ACC112 (cell line): ENCODE measurements around the gene FOXN3.

ENCODE experiments used
- H2AFZ ChIP-seq: fragments of 200-600 bp; sonication (generic); one replicate; pipeline ENCODE4 v1.6.0; 2017; ENCODE audit warnings: antibody characterized with exemption, low read length; ENCODE audit not compliant: unreplicated experiment
- H3K27ac ChIP-seq: fragments of 200-600 bp; sonication (generic); 2 replicates; pipeline ENCODE4 v1.5.1; 2014; ENCODE audit warnings: low read depth, mild to moderate bottlenecking, antibody characterized with exemption, low read length, moderate library complexity
- H3K27me3 ChIP-seq: fragments of 200-600 bp; sonication (generic); 2 replicates; pipeline ENCODE4 v1.6.1; 2014; ENCODE audit warnings: mild to moderate bottlenecking, antibody characterized with exemption, low read length, moderate library complexity, mixed read lengths; ENCODE audit not compliant: insufficient read depth
- H3K36me3 ChIP-seq: fragments of 200-600 bp; sonication (generic); 2 replicates; pipeline ENCODE4 v1.6.1; 2016; ENCODE audit warnings: mild to moderate bottlenecking, antibody characterized with exemption, low read length, moderate library complexity, mixed read lengths; ENCODE audit not compliant: insufficient read depth
- H3K4me1 ChIP-seq: fragments of 200-600 bp; sonication (generic); one replicate; pipeline ENCODE4 v1.6.1; 2016; ENCODE audit warnings: low read length, mixed read lengths; ENCODE audit not compliant: insufficient read depth, unreplicated experiment, control insufficient read depth
- H3K4me3 ChIP-seq: fragments of 200-600 bp; sonication (generic); 2 replicates; pipeline ENCODE4 v1.5.1; 2014; ENCODE audit warnings: mild to moderate bottlenecking, low read depth, low read length
- H3K79me2 ChIP-seq: fragments of 200-600 bp; sonication (generic); one replicate; pipeline ENCODE4 v1.6.0; 2016; ENCODE audit warnings: low read length; ENCODE audit not compliant: control insufficient read depth, unreplicated experiment, insufficient read depth

The FOXN3 gene

GRCh38 chr14:89194376-89194775, 222.7 kb downstream of the FOXN3 start:
- Histone ChIP-seq H2AFZ (no peak overlapping the region), H3K36me3 (peaks cover 4% of the 10 kb centered on the region; the same call in 1 of the 2 replicates)

GRCh38 chr14:89190765-89191513, 226.1 kb downstream of the FOXN3 start:
- Histone ChIP-seq H3K4me3 (no peak overlapping the region), H3K36me3 (peaks cover 4% of the 10 kb centered on the region; the same call in 1 of the 2 replicates), H3K4me1 (peaks cover 11% of the 10 kb centered on the region), H3K27me3 (no peaks in the 10 kb centered on the region), H3K79me2 (no peaks in the 10 kb centered on the region), H2AFZ (no peak overlapping the region), H3K27ac (no peak overlapping the region)

More at GRCh38 chr14:89194376-89194775, 222.7 kb downstream of the FOXN3 start:
- Histone ChIP-seq H3K4me1 (no peaks in the 10 kb centered on the region), H3K4me3 (no peak overlapping the region), H3K27me3 (no peaks in the 10 kb centered on the region), H3K79me2 (no peaks in the 10 kb centered on the region), H3K27ac (no peak overlapping the region)

GRCh38 chr14:89188492-89188891, 228.5 kb downstream of the FOXN3 start:
- Histone ChIP-seq H3K27ac (no peak overlapping the region), H3K27me3 (no peaks in the 10 kb centered on the region), H3K4me3 (no peak overlapping the region), H2AFZ (no peak overlapping the region), H3K4me1 (peaks cover 11% of the 10 kb centered on the region), H3K36me3 (peaks cover 4% of the 10 kb centered on the region; the same call in 1 of the 2 replicates), H3K79me2 (no peaks in the 10 kb centered on the region)

- Histone ChIP-seq H3K79me2 (no peaks in the 10 kb centered on the region), H3K27ac (no peak overlapping the region), H3K4me1 (peaks cover 11% of the 10 kb centered on the region), H3K4me3 (no peak overlapping the region), H2AFZ (no peak overlapping the region), H3K36me3 (peaks cover 4% of the 10 kb centered on the region; the same call in 1 of the 2 replicates), H3K27me3 (no peaks in the 10 kb centered on the region)
Measured at GRCh38 chr14:89187501-89187900, 229.5 kb downstream of the FOXN3 start.

- no peak overlapping the region for H3K27ac ChIP-seq
- H3K4me3 ChIP-seq: no peak overlapping the region
- H3K4me1 ChIP-seq: peaks cover 11% of the 10 kb centered on the region
- H3K27me3 ChIP-seq: no peaks in the 10 kb centered on the region
- no peak overlapping the region for H2AFZ ChIP-seq
- H3K79me2 ChIP-seq: no peaks in the 10 kb centered on the region
- H3K36me3 ChIP-seq: peaks cover 4% of the 10 kb centered on the region; the same call in 1 of the 2 replicates
Measured at GRCh38 chr14:89186856-89187376, 230.1 kb downstream of the FOXN3 start.

- Histone ChIP-seq H3K36me3 (peaks cover 4% of the 10 kb centered on the region; the same call in 1 of the 2 replicates), H3K27ac (no peak overlapping the region), H2AFZ (no peak overlapping the region), H3K79me2 (no peaks in the 10 kb centered on the region), H3K4me3 (no peak overlapping the region), H3K4me1 (peaks cover 11% of the 10 kb centered on the region), H3K27me3 (no peaks in the 10 kb centered on the region)
Measured at GRCh38 chr14:89185919-89186855, 230.8 kb downstream of the FOXN3 start.

GRCh38 chr14:89184952-89185351, 232.1 kb downstream of the FOXN3 start:
- Histone ChIP-seq H3K36me3 (peaks cover 2% of the 10 kb centered on the region; the same call in 1 of the 2 replicates), H2AFZ (no peak overlapping the region), H3K27me3 (no peaks in the 10 kb centered on the region), H3K79me2 (no peaks in the 10 kb centered on the region), H3K27ac (no peak overlapping the region), H3K4me1 (peaks cover 11% of the 10 kb centered on the region), H3K4me3 (no peak overlapping the region)

GRCh38 chr14:89182326-89182725, 234.7 kb downstream of the FOXN3 start:
- Histone ChIP-seq H2AFZ (no peak overlapping the region), H3K4me3 (no peak overlapping the region), H3K36me3 (no peaks in the 10 kb centered on the region), H3K4me1 (peaks cover 11% of the 10 kb centered on the region), H3K27ac (no peak overlapping the region), H3K27me3 (no peaks in the 10 kb centered on the region), H3K79me2 (no peaks in the 10 kb centered on the region)

GRCh38 chr14:89180546-89180945, 236.5 kb downstream of the FOXN3 start:
- Histone ChIP-seq H3K36me3 (no peaks in the 10 kb centered on the region), H3K4me1 (no peaks in the 10 kb centered on the region), H3K4me3 (no peak overlapping the region), H3K27ac (no peak overlapping the region), H3K79me2 (no peaks in the 10 kb centered on the region), H3K27me3 (no peaks in the 10 kb centered on the region), H2AFZ (no peak overlapping the region)

GRCh38 chr14:89179891-89180404, 237.1 kb downstream of the FOXN3 start:
- no peaks in the 10 kb centered on the region for H3K27me3 ChIP-seq
- H3K4me3 ChIP-seq: no peak overlapping the region
- no peaks in the 10 kb centered on the region for H3K36me3 ChIP-seq
- no peak overlapping the region for H2AFZ ChIP-seq
- H3K4me1 ChIP-seq: no peaks in the 10 kb centered on the region
- no peak overlapping the region for H3K27ac ChIP-seq
- no peaks in the 10 kb centered on the region for H3K79me2 ChIP-seq
